RCC 7860 (cell line): Measurements from ENCODE around the gene DNM3.

Source experiments
- DNase-seq: peaks from one replicate; pipeline ENCODE4 v3.0.0-alpha.2; 2015; ENCODE audit warnings: low spot score
- FAIRE-seq: peaks from 2 replicates; lab custom pipeline; 2012; peaks lifted over from hg19 to GRCh38; lab: Jason Lieb, UNC

The DNM3 gene

DNA sequence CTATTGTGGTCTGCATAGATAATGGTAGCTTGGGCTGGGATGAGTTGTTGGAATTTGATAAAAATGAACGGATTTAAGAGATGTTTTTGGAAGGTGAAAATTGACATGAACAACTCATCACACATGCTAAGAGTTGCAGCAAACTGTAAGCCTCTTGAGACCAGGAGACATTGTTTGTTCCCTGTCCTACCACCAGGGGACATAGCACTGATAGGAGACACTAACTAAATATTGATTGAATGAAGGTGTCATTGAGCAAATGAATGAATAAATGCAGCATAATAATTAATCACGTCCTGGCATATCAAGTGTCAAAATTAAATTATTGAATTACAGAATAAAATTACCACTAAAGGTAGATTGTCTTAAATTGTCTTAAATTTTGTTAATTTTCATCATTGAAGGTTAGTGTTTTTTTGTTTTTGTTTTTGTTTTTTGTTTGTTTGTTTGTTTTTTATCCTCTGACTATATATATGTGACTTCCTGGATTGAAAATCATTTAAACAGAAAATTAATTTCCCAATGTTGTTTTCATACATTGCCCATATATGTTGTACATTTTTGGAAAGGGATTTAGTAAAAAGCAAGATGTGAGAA lies 293.9 kb downstream of the DNM3 start:
- DNase-seq (no peak), FAIRE-seq (no peak)

DNA sequence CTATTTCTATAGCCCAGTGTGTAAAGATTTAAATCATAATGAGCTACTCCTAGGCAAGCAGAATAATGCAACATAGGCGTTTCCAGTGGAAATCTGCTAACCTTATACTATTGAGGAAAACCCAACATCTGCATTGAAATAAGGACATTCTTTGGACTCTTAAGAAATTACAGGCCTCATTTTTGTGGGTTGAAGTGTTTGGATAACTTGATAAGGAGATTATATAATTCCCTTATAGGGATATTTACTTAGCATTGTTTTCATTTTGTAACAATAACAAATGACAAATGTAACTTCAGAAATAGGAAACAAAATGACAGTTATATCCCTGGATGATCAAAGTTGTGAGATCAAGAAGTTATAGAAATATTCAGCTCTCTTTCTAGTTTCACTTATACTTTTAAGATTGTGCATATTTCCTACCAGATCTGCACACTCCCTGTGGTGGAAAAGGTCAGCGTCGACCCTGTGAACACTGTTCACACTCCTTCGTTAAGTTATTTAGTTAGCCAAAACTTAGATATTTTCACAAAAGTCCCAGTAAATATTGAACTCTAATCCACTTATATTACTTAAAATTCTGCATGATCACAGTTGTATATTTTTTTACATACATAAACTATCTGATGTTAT lies 294.8 kb downstream of the DNM3 start:
- FAIRE-seq (peak; percentile 26), DNase-seq (no peak)

DNA sequence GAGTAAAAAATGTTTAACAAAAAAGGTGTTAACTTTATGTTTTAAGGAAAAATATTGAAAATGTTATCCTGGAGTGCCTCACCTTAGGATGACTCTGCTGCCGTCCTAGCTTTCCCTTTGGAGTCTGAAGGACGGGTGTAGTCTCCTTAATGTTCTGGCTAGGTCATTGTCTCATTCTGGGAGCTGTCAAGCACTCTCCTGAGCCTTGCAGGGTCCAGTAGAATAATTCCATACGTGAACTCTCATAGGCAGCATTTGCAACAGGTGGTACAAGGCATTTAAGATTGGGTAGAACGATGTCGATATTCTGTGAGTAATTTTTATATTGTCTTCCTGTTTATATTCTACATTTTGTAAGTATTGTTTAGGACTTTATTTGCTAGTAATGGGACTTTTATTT lies 295.6 kb downstream of the DNM3 start:
- FAIRE-seq (no peak), DNase-seq (no peak)

DNA sequence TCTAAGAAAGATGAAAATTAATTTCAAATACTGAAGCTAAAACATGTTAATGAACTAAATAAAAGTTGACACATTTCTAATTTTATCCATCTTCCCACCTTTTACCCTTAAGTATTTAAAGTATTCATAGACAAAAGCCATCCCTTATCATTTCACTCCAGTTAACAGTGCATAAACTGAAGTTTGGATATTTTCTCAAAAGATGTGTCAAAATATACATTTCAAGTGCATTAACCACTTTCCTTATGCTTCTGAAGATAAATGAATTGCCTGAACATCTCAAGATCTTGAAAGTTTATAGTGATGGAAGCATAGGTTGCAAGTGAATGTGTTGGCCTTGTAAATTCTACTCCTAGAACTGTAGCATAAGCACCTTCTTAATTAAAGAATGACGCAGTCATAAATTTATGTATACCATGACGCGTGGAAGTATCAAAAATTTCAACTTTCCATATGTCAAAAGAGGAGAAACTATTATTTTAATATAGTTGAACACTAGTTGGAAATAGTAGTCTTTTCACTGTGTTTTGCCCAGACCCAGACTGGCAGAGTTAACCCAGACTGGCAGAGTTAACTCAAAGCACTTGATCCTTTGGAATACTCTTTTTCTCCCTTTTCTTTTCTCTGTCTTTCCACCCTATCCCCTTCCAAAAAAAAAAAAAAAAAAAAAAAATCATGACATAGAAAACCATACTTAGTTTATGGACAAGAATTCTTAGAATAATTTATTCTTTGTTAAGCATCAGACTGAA lies 296.6 kb downstream of the DNM3 start:
- no peak for FAIRE-seq
- no peak for DNase-seq

DNA sequence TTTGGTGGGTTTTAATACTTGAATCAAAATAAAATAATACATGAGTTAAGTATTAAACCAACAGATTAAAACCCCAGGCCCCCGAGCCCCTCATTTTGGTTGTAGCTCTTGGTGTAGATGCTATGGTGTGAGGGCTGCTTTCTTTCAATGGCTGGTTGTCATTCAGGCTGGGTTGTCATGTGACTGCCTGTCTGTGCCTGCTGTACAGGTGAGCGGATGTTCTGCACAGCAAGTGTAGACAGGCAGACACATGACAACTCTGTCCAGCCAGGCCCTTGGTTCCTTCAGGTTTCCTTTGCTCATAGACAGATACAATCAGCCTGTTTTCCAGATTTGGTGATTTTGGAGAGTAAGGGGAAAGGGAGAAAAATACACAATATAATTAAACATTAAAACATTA lies 297.3 kb downstream of the DNM3 start:
- DNase-seq = no peak
- FAIRE-seq = no peak

DNA sequence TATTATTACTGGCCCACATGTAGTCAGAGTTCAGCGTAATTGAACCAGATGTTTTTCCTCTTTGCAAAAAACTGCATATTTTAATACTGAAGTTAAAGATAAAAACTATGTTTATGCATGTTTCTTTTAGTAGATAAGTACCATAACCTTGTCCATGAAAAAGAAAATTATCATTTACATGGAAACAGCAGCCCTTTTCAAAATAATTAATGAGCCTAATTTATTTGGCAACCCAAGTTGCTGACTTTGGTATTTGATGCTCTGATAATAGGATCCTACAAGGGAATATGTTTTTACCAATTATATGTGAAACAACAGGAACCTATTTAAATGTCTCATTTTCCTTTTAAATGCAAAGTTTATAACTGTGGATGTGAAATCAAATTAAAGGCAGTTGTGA lies 297.9 kb downstream of the DNM3 start:
- DNase-seq (no peak), FAIRE-seq (no peak)

DNA sequence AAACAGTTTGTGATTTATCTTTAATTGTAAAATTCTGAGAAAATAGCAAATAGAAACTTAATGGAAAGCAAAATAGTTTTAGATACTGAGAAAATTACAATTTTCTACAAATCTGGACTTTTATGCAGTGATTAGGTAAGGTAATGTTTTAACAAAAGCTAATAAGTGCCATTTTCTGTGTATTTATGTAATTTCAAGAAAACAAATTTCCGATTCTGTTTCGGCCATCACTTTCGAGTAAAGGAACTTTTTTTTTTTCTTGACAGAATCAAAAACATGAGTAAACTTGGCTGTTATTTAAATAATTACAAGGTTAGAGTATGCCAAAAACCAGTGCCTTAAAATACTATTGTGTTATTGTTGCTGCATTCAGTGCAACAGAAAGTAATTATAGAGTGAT lies 298.8 kb downstream of the DNM3 start:
- DNase-seq = no peak
- FAIRE-seq = no peak

DNA sequence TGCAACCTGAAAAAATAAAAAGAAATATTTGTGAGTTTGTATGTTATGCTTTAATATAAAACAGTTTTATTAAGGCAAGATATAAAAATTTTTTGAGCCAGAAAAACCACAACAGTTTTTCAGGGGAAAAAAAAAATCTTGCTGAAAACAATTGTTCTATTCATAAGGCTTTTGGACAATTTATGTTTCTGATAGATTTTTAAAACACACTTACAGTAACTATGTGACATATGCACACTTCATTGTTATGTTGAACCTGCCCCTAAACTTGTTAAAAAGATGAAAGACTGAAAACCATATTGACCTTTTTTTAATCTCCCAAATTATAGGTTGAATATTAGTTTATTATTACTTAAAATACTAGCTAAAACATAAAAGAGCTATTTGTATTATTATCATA lies 299.3 kb downstream of the DNM3 start:
- FAIRE-seq (peak; percentile 55), DNase-seq (no peak)

DNA sequence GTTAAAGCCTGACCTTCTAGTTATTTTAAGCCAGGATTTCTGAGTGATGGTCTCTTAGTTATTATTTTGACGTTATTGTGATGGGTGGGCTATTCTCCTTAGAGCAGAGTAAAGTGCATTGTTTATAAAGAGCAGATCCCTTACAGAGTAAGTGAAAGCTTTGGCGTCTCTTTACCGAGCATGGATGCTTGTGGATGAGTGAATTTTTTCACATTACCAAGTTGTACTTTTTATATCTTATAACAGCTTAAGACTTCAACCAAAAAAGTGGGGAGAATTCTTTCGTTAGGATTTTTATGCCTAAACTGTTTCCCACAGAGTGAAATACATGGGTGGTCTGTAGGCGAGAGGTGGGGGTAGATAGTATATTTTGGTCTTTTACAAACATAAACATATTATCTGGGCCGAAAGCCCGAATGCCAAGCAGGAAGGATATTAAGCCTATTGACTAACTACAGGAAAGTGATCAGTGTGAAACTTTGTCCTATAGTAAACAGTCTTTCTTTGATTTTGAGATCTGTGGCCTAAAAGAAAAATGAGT lies 300.1 kb downstream of the DNM3 start:
- DNase-seq (no peak), FAIRE-seq (no peak)

DNA sequence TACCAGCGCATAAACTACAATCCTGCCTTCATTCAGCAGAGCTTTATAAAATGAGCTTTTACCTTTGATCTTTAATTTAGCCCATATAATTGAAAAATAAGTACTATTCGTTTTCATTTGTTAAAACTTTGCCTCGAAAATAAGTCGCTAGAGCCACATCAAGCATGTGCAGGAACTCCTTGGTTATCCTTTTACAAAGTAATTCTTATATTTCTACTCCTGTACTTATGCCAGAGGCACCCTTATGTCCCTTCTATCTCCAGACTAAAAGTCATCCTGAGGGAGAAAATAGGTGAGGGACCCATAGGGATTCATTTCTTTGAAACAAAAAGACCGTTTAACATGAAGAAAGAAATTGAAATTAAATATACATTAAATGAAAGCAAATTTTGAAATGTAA lies 301.0 kb downstream of the DNM3 start:
- FAIRE-seq (no peak), DNase-seq (no peak)

DNA sequence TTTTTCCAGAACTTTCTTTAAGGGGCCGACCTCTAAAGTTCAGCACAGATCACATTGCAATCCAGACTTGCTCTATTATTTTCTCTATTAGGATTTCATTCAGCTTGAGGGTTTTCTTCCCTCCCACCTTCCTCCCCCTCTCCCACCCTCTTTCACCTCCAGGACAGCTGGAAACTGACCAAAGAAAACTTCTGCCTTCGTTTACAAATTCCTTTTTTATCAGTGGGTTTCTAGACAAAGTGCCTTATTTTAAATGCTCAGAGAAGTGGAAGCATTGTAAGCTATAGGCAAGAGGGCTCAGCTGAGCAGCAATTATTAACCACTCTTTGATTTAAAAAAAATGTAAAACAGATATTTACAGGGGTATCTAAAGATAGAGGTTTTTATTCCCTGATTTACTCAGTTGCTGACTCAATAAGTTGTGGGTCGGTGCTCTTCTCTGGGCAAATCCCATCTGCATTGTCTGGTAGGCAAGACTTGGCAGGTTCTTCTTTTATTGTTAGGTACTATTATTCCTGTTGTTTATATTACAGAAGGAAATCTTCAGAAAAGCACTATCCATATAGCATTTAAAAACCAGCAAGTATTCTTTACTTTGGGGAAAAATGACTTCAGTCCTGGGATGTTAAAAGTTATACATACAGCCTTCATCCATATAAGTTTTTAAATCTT lies 302.2 kb downstream of the DNM3 start:
- no peak for DNase-seq
- no peak for FAIRE-seq

DNA sequence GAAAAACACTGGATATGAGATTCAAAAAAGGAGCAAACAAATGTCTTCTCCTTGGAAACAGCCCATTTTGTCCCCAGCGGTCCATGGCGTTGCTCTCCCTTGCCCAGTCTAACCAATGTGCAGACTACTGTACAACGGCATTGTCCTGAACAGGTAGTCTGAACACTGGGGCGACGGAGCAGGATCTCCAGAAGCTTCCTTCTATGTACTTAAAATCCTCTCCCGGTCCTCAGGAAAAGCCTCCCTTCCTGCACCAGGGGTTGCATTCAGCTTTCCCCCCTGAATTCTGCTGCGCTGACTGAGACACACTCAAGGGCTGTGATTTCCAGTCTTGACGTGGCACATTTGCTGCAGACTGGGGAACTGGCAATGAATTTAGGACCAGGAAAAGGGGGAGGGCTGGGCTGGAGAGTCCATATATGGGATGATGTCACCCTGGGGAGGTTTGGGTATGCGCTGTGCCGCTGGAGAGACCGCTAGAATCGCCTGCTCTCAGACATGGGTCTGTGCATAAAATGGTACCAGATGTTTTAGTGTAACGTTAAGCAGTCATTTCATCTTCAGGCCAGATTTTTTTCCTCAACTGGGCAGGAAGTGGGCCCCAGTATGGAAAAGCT lies 303.3 kb downstream of the DNM3 start:
- DNase-seq (no peak), FAIRE-seq (no peak)

DNA sequence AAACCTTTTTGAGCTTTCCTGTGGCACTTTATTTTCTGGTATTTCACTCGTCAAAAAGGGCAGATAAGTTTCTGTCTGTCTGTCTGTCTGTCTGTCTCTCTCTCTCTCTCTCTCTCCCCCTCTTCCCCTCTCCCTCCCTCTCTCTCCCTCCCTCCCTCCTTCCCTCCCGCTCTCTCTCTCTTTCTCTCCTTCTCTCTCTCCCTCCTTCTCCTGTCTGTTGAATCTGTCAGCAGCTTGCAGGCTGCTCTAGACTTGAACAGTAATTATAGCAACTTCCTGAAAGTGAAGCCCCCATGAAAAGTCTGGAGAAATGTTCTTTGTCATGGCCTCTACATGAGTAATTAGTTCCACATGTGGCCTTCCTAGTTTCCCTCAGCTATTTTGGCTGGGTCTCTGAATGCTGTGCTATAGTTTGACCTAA lies 303.9 kb downstream of the DNM3 start:
- no peak for DNase-seq
- no peak for FAIRE-seq

DNA sequence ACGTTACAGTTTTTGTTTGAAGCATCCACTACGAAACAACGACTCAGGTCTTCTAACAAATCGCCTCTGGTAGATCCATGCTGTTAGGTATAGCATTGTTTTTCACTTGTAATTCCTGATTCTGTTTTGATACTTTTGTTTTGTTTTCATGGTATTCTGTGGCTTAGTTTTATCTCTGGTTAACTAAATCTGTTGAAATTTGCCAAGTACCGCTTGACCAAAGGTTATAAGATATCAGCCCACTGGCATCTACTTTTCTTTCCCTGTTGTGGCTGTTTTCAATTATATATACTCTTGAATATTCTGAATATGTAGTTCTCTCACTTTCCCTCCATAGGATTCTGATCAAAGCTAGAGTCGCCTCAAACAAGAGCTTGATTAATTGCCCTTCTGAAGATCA lies 304.4 kb downstream of the DNM3 start:
- FAIRE-seq = no peak
- DNase-seq = no peak

DNA sequence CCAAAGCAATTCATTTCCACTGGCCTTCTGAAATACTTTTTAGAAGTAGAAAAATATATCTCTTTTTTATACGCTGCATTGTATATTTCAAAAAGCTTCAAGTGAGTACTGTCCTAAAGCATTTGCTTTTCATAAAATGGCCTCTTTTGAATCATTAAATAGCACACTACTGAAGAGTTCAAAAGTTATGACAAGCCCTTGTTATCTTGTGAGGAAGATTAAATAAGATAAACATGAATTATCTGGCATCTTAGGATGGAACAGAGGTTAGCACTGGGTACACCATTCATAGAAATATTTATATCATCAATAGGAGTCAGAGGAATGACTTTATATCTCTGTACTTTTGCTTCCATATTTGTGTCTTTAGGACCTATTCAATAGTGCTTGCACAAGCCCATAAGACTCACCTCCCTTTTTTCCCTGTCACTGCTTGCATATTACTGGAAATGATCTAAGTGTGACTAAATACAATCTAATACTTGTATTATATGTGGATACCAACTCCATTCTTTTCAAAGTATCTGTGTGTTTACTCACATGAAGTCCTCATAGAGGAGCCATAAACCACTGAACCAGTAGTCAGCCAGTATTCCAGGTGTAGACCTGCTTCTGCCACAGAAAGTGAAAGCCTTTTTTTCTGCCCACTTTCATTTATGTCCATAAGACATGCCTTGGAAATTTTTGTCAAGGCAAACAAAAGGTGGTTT lies 305.0 kb downstream of the DNM3 start:
- no peak for FAIRE-seq
- no peak for DNase-seq

DNA sequence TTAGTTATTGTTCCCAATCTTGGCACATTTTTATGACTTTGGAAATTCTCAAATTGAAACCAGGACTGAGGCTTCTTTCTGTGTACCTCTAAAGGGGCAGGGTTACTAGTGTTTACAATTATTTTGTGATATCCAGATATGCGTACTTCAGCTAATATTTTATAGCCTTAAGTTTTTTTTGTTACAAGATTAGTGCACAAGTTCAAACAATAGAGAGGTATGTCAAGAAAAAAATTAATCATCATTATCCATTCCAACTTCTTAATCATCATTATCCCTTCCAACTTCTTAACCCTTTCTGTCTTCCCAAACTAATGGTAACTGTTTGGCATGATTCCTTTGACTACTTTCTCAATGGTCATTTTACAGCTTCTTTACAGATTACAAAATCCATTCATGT lies 306.2 kb downstream of the DNM3 start:
- FAIRE-seq (no peak), DNase-seq (no peak)

DNA sequence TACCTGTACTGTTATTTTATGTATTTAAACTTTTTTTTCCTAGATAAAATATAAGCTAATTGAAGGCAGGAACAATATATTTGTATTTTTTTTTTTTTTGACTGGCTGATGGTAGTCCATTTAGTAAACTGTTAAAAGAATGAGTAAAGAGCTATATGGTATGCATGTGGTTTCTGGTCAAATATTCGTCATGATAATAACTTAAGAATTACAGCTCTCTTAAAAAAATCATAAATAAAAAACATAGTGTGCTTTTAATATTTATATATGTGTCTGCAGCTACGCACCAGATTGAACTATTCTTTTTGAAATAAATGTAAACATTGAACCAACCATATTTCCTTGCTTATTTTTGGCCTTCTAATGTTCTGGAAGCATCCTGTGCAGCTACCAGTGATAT lies 306.9 kb downstream of the DNM3 start:
- DNase-seq = no peak
- no peak for FAIRE-seq

DNA sequence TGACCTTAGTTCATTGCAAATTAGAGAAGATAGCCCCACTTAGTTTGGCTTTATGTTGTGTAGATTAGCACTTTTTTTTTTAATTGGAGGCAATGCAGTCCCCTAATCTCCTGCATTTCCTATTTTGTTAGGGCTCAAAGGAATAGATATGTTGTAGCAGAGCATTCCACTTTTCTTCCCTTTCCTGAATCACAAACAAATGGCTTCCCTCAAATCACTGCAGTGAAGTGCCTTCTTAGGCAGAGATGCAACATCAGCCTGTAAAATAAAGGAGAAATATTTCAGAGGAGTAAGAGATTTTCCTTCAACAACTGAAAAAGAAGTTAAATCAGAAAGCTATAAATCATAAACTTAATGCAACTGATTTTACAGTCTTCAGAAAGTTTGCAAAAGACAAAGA lies 307.4 kb downstream of the DNM3 start:
- FAIRE-seq (no peak), DNase-seq (no peak)

DNA sequence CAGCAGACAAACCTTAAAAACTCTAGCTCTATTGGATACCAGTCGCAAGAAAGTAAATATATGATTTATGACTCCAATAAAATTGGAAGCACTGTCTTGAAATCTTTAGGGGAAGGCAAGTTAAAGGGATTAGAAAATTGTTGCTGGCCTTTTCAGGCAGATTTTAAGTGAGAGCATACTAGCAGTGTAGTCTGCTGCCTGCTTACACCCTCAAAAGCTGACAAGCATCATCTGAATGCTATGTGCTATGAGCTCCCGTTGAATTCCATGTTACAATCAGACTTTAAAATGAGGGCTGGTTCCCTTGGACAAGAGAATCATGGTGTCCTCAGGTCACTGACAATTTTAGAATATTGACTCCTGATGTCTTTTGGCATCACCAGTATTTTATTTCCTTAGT lies 308.0 kb downstream of the DNM3 start:
- DNase-seq (no peak), FAIRE-seq (no peak)

DNA sequence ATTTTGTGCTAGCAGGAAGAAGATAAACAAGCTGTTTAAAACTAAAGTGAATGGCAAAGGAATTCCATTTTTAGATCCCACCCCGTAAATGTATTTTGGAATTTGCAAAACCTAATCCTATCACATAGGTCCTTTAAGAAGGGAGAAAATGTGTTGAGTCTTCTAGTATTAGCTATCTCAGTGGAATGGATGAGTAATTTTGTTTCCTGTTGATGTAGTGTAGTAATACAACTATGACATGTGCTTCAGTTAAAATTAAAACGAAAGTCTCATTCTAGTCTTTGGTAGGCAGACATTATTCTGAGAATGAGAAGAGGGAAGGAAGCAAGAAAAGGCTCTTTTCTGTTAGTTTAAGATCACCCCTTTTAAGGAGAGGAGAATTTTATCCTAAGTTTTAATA lies 313.3 kb downstream of the DNM3 start:
- DNase-seq = peak; percentile 78
- peak; percentile 88 for FAIRE-seq

DNA sequence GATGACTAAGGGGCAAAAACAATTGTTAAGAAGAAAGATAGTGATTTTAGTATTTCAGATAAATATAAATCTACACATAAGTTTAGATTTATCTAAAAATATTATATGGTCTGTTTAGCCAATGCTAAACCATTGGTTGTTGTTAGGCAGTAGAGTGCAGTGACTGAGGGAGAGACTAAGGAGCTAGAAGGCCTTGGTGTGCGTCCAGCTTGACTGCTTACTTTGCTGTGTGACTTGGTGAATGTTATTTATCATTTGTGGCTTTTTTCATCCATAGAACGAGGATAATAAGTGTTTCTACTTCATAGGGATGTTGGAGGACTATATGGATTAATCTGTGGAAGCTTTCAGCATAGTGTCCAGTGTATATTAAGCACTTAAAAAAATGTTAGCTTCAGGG lies 314.5 kb downstream of the DNM3 start:
- FAIRE-seq = no peak

More for the DNA sequence above, 314.5 kb downstream of the DNM3 start:
- no peak for DNase-seq
